Activated B cell treated with CpG ODN at 0.5 μM for 24 hours (primary cell): ENCODE measurements around the gene FAR2. TPM values are rescaled to one million over a fixed set of nuclear protein-coding genes. Genes with fewer than 3 reads are reported as not detected.

Experiments used
- ATAC-seq: fragments of 200-7000 bp; cut with Tn5 transposase; one replicate; pipeline ENCODE4 v1.10.0; 2021; ENCODE audit warnings: low read depth, mild to moderate bottlenecking, moderate library complexity
- CTCF ChIA-PET: fragments of 350-600 bp; sonication (Branson Sonifier 250); formaldehyde crosslinking; loops from one replicate; lab custom pipeline; 2021; ENCODE audit warnings: antibody characterized with exemption; lab: Charles Lee
- POLR2A ChIA-PET: fragments of 350-600 bp; sonication (Branson Sonifier 250); formaldehyde crosslinking; loops from one replicate; lab custom pipeline; 2021; ENCODE audit warnings: antibody characterized with exemption; lab: Charles Lee
- DNase-seq: peaks from one replicate; pipeline ENCODE4 v3.0.0; 2022
- H3K27ac Mint-ChIP-seq: one replicate; pipeline ENCODE4 v1.8.0; 2020; ENCODE audit warnings: mixed read lengths
- H3K27me3 Mint-ChIP-seq: one replicate; pipeline ENCODE4 v1.8.0; 2021; ENCODE audit warnings: mixed read lengths
- H3K36me3 Mint-ChIP-seq: one replicate; pipeline ENCODE4 v1.8.0; 2021; ENCODE audit warnings: low read depth, mixed read lengths
- H3K4me1 Mint-ChIP-seq: one replicate; pipeline ENCODE4 v1.8.0; 2021; ENCODE audit warnings: mixed read lengths
- H3K4me3 Mint-ChIP-seq: one replicate; pipeline ENCODE4 v1.8.0; 2020; ENCODE audit warnings: mild to moderate bottlenecking, mixed read lengths
- H3K9me3 Mint-ChIP-seq: one replicate; pipeline ENCODE4 v1.8.0; 2020; ENCODE audit warnings: mixed read lengths
- CTCF ChIP-seq: fragments of 200-600 bp; IDR thresholded peaks from one replicate; pipeline ENCODE4 v1.8.0; 2022; ENCODE audit warnings: antibody characterized with exemption, mild to moderate bottlenecking
- intact Hi-C: fragments of 100-400 bp; cut with micrococcal nuclease; formaldehyde crosslinking; loops from one replicate; pipeline ENCODE4 v1.15.1; 2024
- total RNA-seq: library from RNA; stranded (reverse); gene quantifications from 2 replicates; pipeline ENCODE4 v1.2.3, GENCODE V29; 2022

FAR2 gene
- total RNA-seq, 1 donor from 2014 or later = not detected

- no peak for ATAC-seq
- DNase-seq = no peak
- no peak overlapping the region for H3K4me3 Mint-ChIP-seq
- H3K4me1 Mint-ChIP-seq = no peaks in the 10 kb centered on the region
- no peaks in the 10 kb centered on the region for H3K27me3 Mint-ChIP-seq
- intact Hi-C loops = no loop called here
- TF ChIP-seq CTCF = no peak
- no peaks in the 10 kb centered on the region for H3K36me3 Mint-ChIP-seq
- ChIA-PET CTCF (no interaction called here), POLR2A (no interaction called here)
- H3K27ac Mint-ChIP-seq = no peak overlapping the region
- no peaks in the 10 kb centered on the region for H3K9me3 Mint-ChIP-seq
Measured at GRCh38 chr12:29234965-29235626, 86.0 kb downstream of the FAR2 start.

GRCh38 chr12:29238822-29239291 lies 89.8 kb downstream of the FAR2 start:
- CTCF ChIA-PET = no interaction called here
- Mint-ChIP-seq H3K27me3 (peaks cover 2% of the 10 kb centered on the region), H3K9me3 (no peaks in the 10 kb centered on the region), H3K4me1 (no peaks in the 10 kb centered on the region), H3K4me3 (no peak overlapping the region), H3K27ac (no peak overlapping the region), H3K36me3 (no peaks in the 10 kb centered on the region)
- intact Hi-C loops = no loop called here
- DNase-seq (no peak), ATAC-seq (no peak)
- POLR2A ChIA-PET = no interaction called here
- TF ChIP-seq CTCF = no peak

GRCh38 chr12:29239336-29239735 lies 90.3 kb downstream of the FAR2 start:
- ATAC-seq (no peak), DNase-seq (no peak)
- Mint-ChIP-seq H3K27ac (no peak overlapping the region), H3K36me3 (no peaks in the 10 kb centered on the region), H3K9me3 (no peaks in the 10 kb centered on the region), H3K27me3 (peaks cover 2% of the 10 kb centered on the region), H3K4me3 (no peak overlapping the region), H3K4me1 (no peaks in the 10 kb centered on the region)
- ChIA-PET CTCF (no interaction called here), POLR2A (no interaction called here)
- intact Hi-C loops = no loop called here
- TF ChIP-seq CTCF = no peak

GRCh38 chr12:29240441-29240840 lies 91.4 kb downstream of the FAR2 start:
- ChIA-PET POLR2A (no interaction called here), CTCF (no interaction called here)
- H3K4me3 Mint-ChIP-seq = no peak overlapping the region
- no peaks in the 10 kb centered on the region for H3K9me3 Mint-ChIP-seq
- no peak overlapping the region for H3K27ac Mint-ChIP-seq
- H3K4me1 Mint-ChIP-seq = no peaks in the 10 kb centered on the region
- no peak for TF ChIP-seq CTCF
- peaks cover 2% of the 10 kb centered on the region for H3K27me3 Mint-ChIP-seq
- intact Hi-C loops = no loop called here
- no peak for DNase-seq
- no peaks in the 10 kb centered on the region for H3K36me3 Mint-ChIP-seq
- ATAC-seq = no peak

- Mint-ChIP-seq H3K27me3 (peaks cover 2% of the 10 kb centered on the region), H3K27ac (no peak overlapping the region), H3K4me1 (no peaks in the 10 kb centered on the region), H3K36me3 (no peaks in the 10 kb centered on the region), H3K9me3 (no peaks in the 10 kb centered on the region), H3K4me3 (no peak overlapping the region)
- ChIA-PET CTCF (no interaction called here), POLR2A (no interaction called here)
- intact Hi-C loops = no loop called here
- TF ChIP-seq CTCF = no peak
- ATAC-seq (no peak), DNase-seq (no peak)
Measured at GRCh38 chr12:29241821-29242591, 92.9 kb downstream of the FAR2 start.
